Fibroblast of lung (primary cell): ENCODE results near the gene ARPIN.

Source experiments
- EZH2 ChIP-seq: IDR thresholded peaks from 2 replicates; pipeline ENCODE4 v1.5.1; 2012; ENCODE audit warnings: low read length, control low read depth, mild to moderate bottlenecking; ENCODE audit errors: missing control alignments
- TF ChIP-seq, protein P1 (sequence below), 2 donors: IDR thresholded peaks in 1 of 2; conservative IDR thresholded peaks in 1 of 2; 1 replicate in 1 of 2; 2 replicates in 1 of 2; pipeline ENCODE4 v1.5.1; 2011 to 2012; ENCODE audit warnings: low read length in 2 of 2, control low read depth in 1 of 2, inconsistent platforms in 1 of 2, low read depth in 1 of 2, mild to moderate bottlenecking in 1 of 2

DNA sequence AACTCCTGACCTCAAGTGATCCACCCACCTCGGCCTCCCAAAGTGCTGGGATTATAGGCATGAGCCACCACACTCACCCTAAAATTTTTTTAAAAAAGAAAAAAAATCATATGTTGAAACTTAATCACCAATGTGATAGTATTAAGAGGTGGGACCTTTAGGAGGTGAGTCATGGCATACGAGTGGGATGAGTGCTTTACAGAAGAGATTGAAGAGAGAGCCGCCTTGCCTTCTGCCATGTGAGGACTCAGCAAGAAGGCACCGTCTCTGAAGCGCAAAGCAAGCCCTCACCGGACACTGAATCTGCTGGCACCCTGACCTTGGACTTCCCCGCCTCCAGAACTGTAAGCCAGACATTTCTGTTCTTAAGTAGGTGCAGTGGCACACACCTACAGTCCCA lies 5.5 kb downstream of the ARPIN start:
- TF ChIP-seq, protein P1, sequence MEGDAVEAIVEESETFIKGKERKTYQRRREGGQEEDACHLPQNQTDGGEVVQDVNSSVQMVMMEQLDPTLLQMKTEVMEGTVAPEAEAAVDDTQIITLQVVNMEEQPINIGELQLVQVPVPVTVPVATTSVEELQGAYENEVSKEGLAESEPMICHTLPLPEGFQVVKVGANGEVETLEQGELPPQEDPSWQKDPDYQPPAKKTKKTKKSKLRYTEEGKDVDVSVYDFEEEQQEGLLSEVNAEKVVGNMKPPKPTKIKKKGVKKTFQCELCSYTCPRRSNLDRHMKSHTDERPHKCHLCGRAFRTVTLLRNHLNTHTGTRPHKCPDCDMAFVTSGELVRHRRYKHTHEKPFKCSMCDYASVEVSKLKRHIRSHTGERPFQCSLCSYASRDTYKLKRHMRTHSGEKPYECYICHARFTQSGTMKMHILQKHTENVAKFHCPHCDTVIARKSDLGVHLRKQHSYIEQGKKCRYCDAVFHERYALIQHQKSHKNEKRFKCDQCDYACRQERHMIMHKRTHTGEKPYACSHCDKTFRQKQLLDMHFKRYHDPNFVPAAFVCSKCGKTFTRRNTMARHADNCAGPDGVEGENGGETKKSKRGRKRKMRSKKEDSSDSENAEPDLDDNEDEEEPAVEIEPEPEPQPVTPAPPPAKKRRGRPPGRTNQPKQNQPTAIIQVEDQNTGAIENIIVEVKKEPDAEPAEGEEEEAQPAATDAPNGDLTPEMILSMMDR (conservative IDR thresholded peaks at IDR 0.05 in 1 of 2, IDR thresholded peaks at IDR 0.05 in 1 of 2; ENCODE audit: low read depth in 1 of 2, low read length in 2 of 2), result no peak
- TF ChIP-seq EZH2, result no peak
